HG02840 (cell line): ENCODE measurements around the gene PCNT.
"Not testable (repeated sequence)": the region's sequence is repeated elsewhere in the genome, so short reads cannot be mapped to it uniquely, and the experiment has no call there.

ENCODE experiments used
- ATAC-seq: cut with Tn5 transposase; IDR thresholded peaks from one replicate; pipeline ENCODE4 v1.9.1; 2021; ENCODE audit warnings: mild to moderate bottlenecking, moderate library complexity, moderate number of reproducible peaks; ENCODE audit not compliant: unreplicated experiment, low FRiP score

Gene PCNT

GRCh38 chr21:46307625-46308024 is 16.3 kb upstream of the PCNT start:
- no peak for ATAC-seq

DNA sequence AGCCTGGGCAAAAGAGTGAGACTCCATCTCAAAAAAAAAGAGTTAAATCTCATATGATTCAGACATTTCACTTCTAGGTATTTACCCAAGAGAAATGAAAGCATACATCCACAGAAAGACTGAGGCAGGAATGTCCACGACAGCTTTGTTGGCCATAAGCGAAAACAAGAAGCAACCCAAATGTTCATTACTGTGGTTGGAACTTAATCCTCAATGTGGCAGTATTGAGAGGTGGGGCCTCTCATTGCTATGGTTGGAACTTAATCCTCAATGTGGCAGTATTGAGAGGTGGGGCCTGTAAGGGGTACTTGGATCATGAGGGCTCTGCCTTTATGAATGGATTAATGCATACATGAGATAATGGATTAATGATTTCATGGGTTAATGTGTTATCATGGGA is 15.5 kb upstream of the PCNT start:
- ATAC-seq: no peak

- not testable (repeated sequence) for ATAC-seq
Observed at GRCh38 chr21:46310260-46310659, 13.7 kb upstream of the PCNT start.

DNA sequence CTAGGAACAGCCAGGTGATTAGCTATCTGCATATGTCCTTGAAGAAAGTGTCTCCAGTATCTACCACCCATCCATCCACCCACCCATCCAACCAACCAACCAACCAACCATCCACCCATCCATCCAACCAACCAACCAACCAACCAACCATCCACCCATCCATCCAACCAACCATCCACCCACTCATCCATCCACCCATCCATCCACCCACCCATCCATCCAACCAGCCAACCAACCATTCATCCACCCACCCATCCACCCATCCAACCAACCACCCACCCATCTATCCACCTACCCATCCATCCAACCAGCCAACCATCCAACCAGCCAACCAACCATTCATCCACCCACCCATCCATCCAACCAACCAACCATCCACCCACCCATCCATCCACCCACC is 12.4 kb upstream of the PCNT start:
- ATAC-seq: no peak

DNA sequence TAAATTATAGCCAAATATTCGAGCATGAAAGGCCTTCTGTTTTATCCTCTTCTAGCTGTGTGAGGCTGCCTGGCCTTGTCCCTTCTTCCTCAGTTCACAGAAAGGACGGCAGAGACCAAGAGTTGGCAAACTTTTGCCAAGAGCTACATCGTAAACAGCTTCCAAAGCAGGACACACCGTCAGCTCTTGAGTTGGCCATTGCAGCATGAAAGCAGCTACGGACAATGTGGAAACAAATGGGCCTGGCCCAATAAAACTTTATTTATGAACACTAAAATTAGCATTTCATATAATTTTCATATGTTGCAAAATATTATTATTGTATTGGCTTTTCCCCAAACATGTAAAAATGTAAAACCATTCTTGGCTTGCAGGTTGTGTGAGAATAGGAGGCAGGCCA is 11.0 kb upstream of the PCNT start:
- no peak for ATAC-seq

GRCh38 chr21:46314441-46315020 is 9.4 kb upstream of the PCNT start:
- ATAC-seq: no peak

GRCh38 chr21:46316708-46317324 is 7.1 kb upstream of the PCNT start:
- no peak for ATAC-seq

GRCh38 chr21:46317710-46318463 is 6.1 kb upstream of the PCNT start:
- ATAC-seq: no peak

GRCh38 chr21:46318464-46318845 is 5.5 kb upstream of the PCNT start:
- ATAC-seq: no peak

GRCh38 chr21:46319186-46319585 is 4.8 kb upstream of the PCNT start:
- ATAC-seq: no peak

- no peak for ATAC-seq
Observed at GRCh38 chr21:46320331-46320801, 3.6 kb upstream of the PCNT start.

- ATAC-seq: no peak
Observed at GRCh38 chr21:46322351-46323226, 1.4 kb upstream of the PCNT start.

DNA sequence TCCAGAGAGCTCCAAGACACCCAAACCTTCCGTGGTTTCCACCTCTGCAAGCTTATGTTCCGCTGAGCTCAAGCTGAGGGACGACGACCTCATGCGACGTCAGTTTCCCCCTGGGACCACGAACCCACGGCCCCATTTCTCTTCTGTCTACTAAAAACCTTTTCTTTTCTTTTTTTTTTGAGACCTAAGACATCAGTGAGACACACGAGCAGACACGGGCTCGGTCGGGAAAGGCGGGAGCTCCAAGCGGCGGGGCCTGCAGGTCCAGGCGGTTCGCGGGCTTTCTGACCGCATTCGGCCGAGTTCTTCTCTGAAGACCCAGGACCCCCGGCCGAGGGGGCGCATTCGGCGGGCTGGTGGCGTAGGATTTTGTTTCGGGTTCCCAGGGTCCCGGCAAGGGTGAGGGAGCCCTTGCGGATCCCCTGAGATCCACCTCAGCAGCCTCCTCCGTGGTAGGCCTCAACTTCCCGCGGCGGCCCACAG is 688 bp upstream of the PCNT start:
- peak; percentile 2 for ATAC-seq

DNA sequence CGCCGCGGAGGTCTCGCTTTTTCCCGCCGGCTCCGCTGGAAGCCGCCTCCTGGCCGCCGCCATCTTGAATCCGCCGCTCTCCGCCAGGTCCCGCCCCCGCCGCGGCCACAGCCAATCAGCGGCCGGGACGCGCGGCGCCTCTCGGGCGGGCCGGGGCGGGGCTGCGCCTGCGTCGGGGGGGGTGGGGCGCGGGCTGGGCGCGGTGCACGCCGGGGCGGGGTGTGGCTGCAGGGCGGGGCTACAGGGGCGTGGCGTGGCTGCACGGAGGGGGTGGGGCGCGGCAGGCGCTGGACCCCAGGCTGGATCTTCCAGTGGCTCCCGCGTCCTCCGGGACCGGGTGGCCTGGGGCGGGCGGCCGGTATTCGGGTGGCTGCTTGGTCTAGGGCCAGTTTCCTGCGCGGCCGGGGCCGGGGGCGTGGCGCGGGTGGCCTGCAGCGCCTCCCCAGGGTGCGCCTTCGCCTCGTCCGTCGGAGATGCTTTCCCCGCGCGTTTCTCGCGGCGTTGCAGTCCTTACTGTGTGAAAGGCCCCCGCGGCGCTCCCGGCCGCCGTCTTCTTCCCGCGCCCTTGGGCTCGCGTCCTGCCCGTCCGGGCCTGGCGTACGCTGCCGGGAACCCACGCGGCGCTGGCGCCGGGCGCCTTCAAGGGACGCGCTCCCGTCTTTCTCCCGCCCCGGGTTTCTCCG is 575 bp downstream of the PCNT start:
- ATAC-seq: peak; percentile 57

GRCh38 chr21:46325073-46325912 is 1.3 kb downstream of the PCNT start:
- ATAC-seq: no peak

GRCh38 chr21:46326110-46326703 is 2.3 kb downstream of the PCNT start:
- ATAC-seq: no peak

GRCh38 chr21:46327711-46328110 is 3.8 kb downstream of the PCNT start:
- ATAC-seq: no peak

GRCh38 chr21:46328151-46328550 is 4.2 kb downstream of the PCNT start:
- ATAC-seq: no peak

DNA sequence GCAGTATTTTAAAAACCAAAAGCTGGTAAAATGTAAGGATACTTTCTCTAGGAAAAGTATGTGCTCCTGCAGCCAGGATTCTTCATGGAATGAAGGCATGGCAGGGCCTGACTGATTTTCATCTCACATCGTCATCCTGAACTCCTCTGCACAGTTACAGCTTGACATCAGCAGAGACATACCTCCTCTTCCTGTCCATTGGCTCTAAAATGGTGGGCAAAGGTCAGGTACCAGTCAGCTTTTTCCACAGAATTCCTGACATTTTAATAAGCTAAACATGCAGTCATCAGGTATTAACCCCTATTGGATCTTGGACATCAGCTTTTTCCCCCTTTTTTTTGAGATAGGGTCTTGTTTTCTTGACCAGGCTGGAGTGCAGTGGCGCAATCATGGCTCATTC is 5.8 kb downstream of the PCNT start:
- ATAC-seq: no peak
